ENCODE measurements around the gene AGFG1.

The AGFG1 gene

DNA sequence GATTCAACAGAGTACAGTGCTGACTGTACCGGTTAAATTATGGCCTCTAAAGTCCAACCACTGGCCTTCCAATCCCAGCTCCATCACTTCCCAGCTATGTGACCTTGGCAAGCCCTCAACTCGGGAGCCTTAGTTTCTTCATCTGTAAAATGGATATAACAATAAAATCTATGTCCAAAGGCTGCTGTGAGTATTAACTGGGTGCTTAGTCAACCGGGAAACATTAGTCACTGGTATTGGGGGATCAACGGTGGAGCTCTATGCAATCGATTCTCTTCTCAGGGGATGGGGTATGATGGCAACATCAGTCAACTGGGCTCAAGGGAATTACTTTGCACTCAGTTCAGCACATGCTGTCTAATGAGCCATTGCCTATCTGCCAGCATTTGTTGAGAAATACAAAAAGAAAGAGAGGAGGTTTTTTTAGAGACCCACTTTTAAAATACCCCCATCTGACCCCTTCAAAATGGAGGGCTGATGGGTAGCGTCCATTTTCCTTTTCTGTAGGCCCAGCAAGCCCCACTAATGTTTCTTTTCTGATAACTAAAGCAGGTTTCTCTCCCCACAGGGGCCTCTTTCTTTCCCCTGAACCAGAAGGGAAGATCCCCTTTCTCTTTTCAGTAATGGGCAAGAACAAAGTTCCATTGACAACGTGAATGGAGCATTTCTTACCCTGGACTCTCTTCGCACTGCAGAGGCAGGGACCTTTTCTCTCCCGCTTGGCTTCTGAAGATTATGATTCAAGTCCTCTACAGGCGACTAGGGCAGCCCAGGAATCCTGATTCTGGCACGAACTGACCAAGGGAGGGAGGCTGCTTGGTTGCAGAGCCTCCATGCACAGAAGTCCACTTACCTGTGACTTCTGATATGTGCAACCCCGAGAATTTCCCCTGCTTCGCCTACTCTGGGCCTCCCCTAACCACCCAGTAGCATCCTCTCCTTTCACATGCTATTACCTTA, 8.7 kb upstream of the AGFG1 start:
- Histone ChIP-seq H3K4me3 (ENCODE audit: low read depth in 1 of 2, low read length in 2 of 2) (no peak overlapping the region), H3K9me3 (ENCODE audit: control insufficient read depth in 1 of 2, low read length in 2 of 2) (no peaks in the 10 kb centered on the region), H3K27ac (ENCODE audit: low read length) (no peak overlapping the region), H3K36me3 (ENCODE audit: control insufficient read depth in 1 of 2, insufficient read depth in 2 of 2, low read length in 2 of 2) (no peaks in the 10 kb centered on the region), H3K27me3 (ENCODE audit: low read depth, low read length) (no peaks in the 10 kb centered on the region), H3K4me1 (ENCODE audit: control insufficient read depth in 1 of 2, insufficient read depth in 2 of 2, low read length in 2 of 2) (no peaks in the 10 kb centered on the region)

DNA sequence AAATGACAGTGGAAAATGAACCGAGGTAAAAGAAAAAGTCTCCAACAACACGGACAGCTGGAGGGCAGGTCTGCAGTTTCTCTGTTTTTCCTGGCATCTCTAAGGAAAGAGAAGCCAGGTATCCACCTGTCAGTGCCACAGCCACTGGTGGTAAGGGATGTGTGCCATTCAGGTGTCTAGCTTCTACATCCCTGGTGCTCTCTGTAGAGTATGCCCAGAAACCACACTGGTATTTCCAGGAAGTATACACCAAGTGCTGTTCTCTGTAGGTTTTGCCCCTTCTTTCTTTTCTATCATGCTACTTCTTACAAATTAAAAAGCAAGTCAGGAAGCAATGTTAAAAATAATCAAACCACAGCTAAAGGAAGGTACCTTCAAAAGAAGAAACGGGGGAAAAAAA, 7.6 kb upstream of the AGFG1 start:
- H3K27ac ChIP-seq (ENCODE audit: low read length), result no peak overlapping the region
- no peaks in the 10 kb centered on the region for H3K27me3 ChIP-seq (ENCODE audit: low read depth, low read length)
- no peaks in the 10 kb centered on the region for H3K36me3 ChIP-seq (ENCODE audit: control insufficient read depth in 1 of 2, insufficient read depth in 2 of 2, low read length in 2 of 2)
- H3K4me1 ChIP-seq (ENCODE audit: control insufficient read depth in 1 of 2, insufficient read depth in 2 of 2, low read length in 2 of 2), result no peaks in the 10 kb centered on the region
- no peak overlapping the region for H3K4me3 ChIP-seq (ENCODE audit: low read depth in 1 of 2, low read length in 2 of 2)
- no peaks in the 10 kb centered on the region for H3K9me3 ChIP-seq (ENCODE audit: control insufficient read depth in 1 of 2, low read length in 2 of 2)

DNA sequence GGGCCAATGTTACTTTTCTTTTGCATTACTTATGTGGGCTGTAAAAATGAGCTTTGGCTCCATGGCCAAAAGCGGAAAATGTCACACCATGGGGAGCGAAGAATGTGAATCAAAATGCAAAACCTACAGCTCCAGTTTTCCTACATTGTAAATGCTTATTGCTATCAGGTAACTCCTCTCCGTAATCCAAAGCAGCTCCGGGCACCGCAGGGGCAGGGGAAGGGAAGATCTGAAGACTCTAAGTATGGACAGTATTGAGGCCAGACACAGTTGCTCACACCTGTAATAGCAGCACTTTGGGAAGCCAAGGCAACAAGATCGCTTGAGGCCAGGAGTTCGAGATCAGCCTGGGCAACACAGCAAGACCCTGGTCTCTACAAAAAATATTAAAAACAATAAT, 7.1 kb upstream of the AGFG1 start:
- Histone ChIP-seq H3K27ac (ENCODE audit: low read length) (no peak overlapping the region), H3K4me1 (ENCODE audit: control insufficient read depth in 1 of 2, insufficient read depth in 2 of 2, low read length in 2 of 2) (no peaks in the 10 kb centered on the region), H3K4me3 (ENCODE audit: low read depth in 1 of 2, low read length in 2 of 2) (no peak overlapping the region), H3K9me3 (ENCODE audit: control insufficient read depth in 1 of 2, low read length in 2 of 2) (no peaks in the 10 kb centered on the region), H3K27me3 (ENCODE audit: low read depth, low read length) (no peaks in the 10 kb centered on the region), H3K36me3 (ENCODE audit: control insufficient read depth in 1 of 2, insufficient read depth in 2 of 2, low read length in 2 of 2) (no peaks in the 10 kb centered on the region)

DNA sequence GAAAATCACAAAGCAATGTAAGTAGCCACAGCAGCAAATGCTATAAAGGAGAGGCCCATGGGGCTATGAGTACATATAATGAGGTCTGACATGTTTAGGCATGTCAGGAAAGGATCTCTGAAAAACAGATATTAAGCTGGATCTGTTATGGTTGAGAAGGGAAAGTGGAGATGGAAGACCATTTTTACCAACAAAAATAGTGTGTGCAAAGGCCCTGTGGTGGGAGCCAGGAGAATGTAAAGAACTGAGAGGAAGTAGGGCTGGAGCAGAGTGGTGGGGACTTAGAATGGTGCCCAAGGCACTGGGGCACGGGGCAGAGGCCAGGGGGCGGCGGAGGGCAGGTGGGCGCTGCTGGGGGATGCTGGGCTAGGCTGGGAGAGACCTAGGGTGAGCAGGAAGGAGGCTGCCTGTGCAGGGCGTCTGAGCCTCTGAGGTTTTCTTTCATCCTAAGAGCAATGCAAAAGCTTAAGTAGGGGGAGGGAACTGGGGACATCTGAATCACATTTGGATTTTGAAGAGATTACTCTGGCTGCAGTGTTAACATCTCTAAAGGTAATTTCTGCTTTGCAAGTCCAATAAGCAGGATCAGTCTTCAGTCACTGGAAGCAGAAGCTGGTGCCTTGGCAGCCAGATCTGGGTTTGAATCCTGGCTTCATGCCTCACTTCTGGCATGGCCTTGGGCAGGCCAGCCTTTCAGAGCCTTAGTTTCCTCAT, 4.9 kb upstream of the AGFG1 start:
- Histone ChIP-seq H3K4me1 (ENCODE audit: control insufficient read depth in 1 of 2, insufficient read depth in 2 of 2, low read length in 2 of 2) (no peaks in the 10 kb centered on the region), H3K4me3 (ENCODE audit: low read depth in 1 of 2, low read length in 2 of 2) (no peak overlapping the region), H3K27ac (ENCODE audit: low read length) (no peak overlapping the region), H3K9me3 (ENCODE audit: control insufficient read depth in 1 of 2, low read length in 2 of 2) (no peaks in the 10 kb centered on the region), H3K36me3 (ENCODE audit: control insufficient read depth in 1 of 2, insufficient read depth in 2 of 2, low read length in 2 of 2) (no peaks in the 10 kb centered on the region), H3K27me3 (ENCODE audit: low read depth, low read length) (no peaks in the 10 kb centered on the region)

DNA sequence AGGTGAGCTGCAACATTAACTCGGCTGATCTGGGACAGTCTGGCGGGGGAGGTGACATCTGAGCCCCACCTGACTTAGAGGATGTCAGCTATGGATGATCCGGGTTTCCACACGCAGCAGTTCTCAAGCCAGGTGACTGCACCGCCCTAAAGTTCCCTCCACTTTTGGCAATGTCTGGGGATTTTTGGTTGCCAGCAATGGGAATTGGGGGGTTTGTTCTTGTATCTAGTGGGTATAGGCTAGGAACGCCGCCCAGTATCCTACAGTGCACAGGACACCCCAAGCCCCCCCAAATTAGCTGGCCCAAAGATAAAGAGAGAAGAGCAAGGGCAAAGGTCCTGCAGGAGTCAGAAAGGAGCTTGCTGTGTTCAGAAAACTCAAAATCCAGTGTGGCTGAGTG, 544 bp upstream of the AGFG1 start:
- H3K9me3 ChIP-seq (ENCODE audit: control insufficient read depth in 1 of 2, low read length in 2 of 2), result no peaks in the 10 kb centered on the region
- no peaks in the 10 kb centered on the region for H3K36me3 ChIP-seq (ENCODE audit: control insufficient read depth in 1 of 2, insufficient read depth in 2 of 2, low read length in 2 of 2)
- no peaks in the 10 kb centered on the region for H3K27me3 ChIP-seq (ENCODE audit: low read depth, low read length)
- H3K27ac ChIP-seq (ENCODE audit: low read length), result no peak overlapping the region
- peaks cover 11 to 21% of the 10 kb centered on the region in 2 donors for H3K4me1 ChIP-seq (ENCODE audit: control insufficient read depth in 1 of 2, insufficient read depth in 2 of 2, low read length in 2 of 2)
- H3K4me3 ChIP-seq (ENCODE audit: low read depth in 1 of 2, low read length in 2 of 2), result peak overlapping the region; percentile 33 to 78

DNA sequence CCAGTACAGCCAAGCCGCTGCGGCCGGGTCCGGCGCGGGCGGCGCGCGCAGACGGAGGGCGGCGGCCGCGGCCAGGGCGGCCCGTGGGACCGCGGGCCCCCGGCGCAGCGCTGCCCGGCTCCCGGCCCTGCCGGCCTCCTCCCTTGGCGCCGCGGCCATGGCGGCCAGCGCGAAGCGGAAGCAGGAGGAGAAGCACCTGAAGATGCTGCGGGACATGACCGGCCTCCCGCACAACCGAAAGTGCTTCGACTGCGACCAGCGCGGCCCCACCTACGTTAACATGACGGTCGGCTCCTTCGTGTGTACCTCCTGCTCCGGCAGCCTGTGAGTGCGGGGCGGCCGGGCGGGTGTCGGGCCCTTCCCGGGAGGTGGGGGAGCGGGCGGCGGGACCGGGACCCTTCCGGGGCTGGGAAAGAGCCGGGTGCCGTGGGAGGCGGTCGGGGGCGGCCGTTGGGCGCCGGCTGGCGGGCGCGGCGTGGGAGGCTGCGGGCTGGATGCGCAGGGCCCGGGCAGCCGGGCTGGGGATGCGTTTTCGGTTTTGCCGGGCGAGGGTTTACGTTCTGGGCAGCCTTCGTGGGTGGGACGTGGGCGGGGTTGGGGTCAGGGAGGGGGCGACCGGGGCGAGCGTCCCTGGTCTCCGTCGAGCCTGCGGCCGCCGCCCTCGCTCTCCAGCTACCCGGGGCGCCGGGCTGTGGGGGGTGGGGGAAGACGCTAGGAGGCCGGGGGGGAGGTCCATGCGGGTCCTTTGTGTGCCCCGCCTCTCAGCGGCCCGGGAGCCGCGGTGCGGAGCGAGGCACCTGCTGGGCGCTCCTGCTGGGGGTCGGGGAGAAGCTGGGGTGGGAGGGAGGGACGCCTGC, 537 bp downstream of the AGFG1 start:
- H3K4me1 ChIP-seq (ENCODE audit: control insufficient read depth in 1 of 2, insufficient read depth in 2 of 2, low read length in 2 of 2), result peaks cover 11 to 21% of the 10 kb centered on the region in 2 donors
- peak overlapping the region; percentile 78 for H3K4me3 ChIP-seq (ENCODE audit: low read depth in 1 of 2, low read length in 2 of 2)
- H3K27me3 ChIP-seq (ENCODE audit: low read depth, low read length), result no peaks in the 10 kb centered on the region
- no peak overlapping the region for H3K27ac ChIP-seq (ENCODE audit: low read length)
- no peaks in the 10 kb centered on the region for H3K9me3 ChIP-seq (ENCODE audit: control insufficient read depth in 1 of 2, low read length in 2 of 2)
- no peaks in the 10 kb centered on the region for H3K36me3 ChIP-seq (ENCODE audit: control insufficient read depth in 1 of 2, insufficient read depth in 2 of 2, low read length in 2 of 2)

DNA sequence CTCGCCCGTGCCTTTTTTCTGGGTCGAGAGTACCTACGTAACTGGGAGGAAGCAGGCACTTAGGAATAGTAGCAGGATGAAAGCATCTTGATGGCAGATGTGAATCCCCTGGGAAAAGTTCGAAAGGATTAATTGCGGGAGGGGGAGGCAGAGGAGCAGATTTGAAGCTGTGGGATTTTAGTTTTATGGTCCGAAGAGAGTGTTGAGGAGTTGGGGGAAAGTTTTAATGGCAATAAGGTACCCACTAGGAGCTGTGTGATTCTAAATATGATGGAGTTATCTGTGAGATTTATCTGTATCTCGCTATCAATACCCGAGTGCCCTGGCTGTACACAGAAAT, 1.1 kb downstream of the AGFG1 start:
- no peaks in the 10 kb centered on the region for H3K27me3 ChIP-seq (ENCODE audit: low read depth, low read length)
- peaks cover 11 to 25% of the 10 kb centered on the region in 2 donors for H3K4me1 ChIP-seq (ENCODE audit: control insufficient read depth in 1 of 2, insufficient read depth in 2 of 2, low read length in 2 of 2)
- H3K27ac ChIP-seq (ENCODE audit: low read length), result peak overlapping the region; percentile 64
- no peaks in the 10 kb centered on the region for H3K36me3 ChIP-seq (ENCODE audit: control insufficient read depth in 1 of 2, insufficient read depth in 2 of 2, low read length in 2 of 2)
- H3K9me3 ChIP-seq (ENCODE audit: control insufficient read depth in 1 of 2, low read length in 2 of 2), result no peaks in the 10 kb centered on the region
- H3K4me3 ChIP-seq (ENCODE audit: low read depth in 1 of 2, low read length in 2 of 2), result peak overlapping the region; percentile 78

DNA sequence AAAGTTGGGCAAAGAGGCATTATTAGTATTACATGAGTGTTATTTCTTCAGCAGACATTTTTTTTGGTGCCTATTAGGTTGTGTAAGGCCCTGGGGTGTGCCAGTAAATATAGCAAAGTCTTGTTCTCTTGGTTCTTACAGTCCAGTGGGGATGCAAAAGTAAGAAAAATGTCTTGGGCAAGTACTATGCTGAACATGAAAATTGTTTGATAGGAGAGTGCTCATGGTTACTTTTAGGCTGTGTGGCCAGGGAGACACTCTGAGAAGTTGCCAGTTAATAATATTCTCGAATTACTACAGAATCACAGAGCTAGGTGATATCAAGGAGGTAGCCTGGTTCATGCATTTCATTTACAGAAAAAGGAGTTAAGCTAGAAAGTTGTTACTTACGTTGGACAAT, 1.9 kb downstream of the AGFG1 start:
- H3K27me3 ChIP-seq (ENCODE audit: low read depth, low read length), result no peaks in the 10 kb centered on the region
- H3K27ac ChIP-seq (ENCODE audit: low read length), result peak overlapping the region; percentile 64
- H3K4me3 ChIP-seq (ENCODE audit: low read depth in 1 of 2, low read length in 2 of 2), result peak overlapping the region; percentile 78
- H3K9me3 ChIP-seq (ENCODE audit: control insufficient read depth in 1 of 2, low read length in 2 of 2), result no peaks in the 10 kb centered on the region
- H3K36me3 ChIP-seq (ENCODE audit: control insufficient read depth in 1 of 2, insufficient read depth in 2 of 2, low read length in 2 of 2), result no peaks in the 10 kb centered on the region
- peaks cover 11 to 28% of the 10 kb centered on the region in 2 donors for H3K4me1 ChIP-seq (ENCODE audit: control insufficient read depth in 1 of 2, insufficient read depth in 2 of 2, low read length in 2 of 2)

DNA sequence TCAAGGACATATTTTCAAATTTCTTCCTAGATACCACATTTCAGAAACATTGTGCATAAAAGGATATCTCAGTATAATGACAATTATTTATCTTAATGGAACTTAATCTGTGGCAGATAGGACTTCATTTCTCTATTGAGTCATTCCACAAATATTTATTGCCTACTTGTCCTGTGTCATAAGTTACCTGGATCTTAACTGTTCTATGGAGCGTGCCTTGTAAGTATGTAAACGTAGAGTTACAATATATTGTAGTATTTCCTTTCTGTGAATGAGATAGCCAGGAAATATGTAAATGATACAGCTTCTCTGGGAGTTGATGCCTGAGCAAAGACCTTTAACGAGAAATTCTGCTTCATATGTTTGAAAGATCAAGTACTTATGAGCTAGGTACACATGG, 2.5 kb downstream of the AGFG1 start:
- no peaks in the 10 kb centered on the region for H3K9me3 ChIP-seq (ENCODE audit: control insufficient read depth in 1 of 2, low read length in 2 of 2)
- H3K27ac ChIP-seq (ENCODE audit: low read length), result peak overlapping the region; percentile 64
- no peaks in the 10 kb centered on the region for H3K27me3 ChIP-seq (ENCODE audit: low read depth, low read length)
- H3K36me3 ChIP-seq (ENCODE audit: control insufficient read depth in 1 of 2, insufficient read depth in 2 of 2, low read length in 2 of 2), result no peaks in the 10 kb centered on the region
- peaks cover 11 to 31% of the 10 kb centered on the region in 2 donors for H3K4me1 ChIP-seq (ENCODE audit: control insufficient read depth in 1 of 2, insufficient read depth in 2 of 2, low read length in 2 of 2)
- peak overlapping the region; percentile 78 for H3K4me3 ChIP-seq (ENCODE audit: low read depth in 1 of 2, low read length in 2 of 2)

DNA sequence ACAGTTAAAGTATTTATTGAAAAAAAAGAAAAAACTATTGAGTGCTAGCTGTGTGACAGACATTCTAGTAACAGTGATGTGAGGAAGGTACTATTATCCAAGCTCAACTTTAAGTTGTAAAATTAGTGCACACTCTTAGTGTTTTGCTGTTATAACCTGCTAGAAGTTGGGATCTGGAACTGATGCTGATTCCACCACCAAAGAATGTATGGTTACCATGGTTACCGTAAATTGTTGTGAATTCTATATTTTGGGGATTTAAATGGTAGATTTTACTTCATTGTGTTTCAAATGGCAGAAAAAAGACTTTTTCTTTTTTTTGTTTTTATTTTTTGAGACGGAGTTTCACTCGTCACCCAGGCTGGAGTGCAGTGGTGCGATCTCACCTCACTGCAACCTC, 5.3 kb downstream of the AGFG1 start:
- Histone ChIP-seq H3K27me3 (ENCODE audit: low read depth, low read length) (no peaks in the 10 kb centered on the region), H3K36me3 (ENCODE audit: control insufficient read depth in 1 of 2, insufficient read depth in 2 of 2, low read length in 2 of 2) (no peaks in the 10 kb centered on the region), H3K27ac (ENCODE audit: low read length) (no peak overlapping the region), H3K9me3 (ENCODE audit: control insufficient read depth in 1 of 2, low read length in 2 of 2) (no peaks in the 10 kb centered on the region), H3K4me3 (ENCODE audit: low read depth in 1 of 2, low read length in 2 of 2) (no peak overlapping the region), H3K4me1 (ENCODE audit: control insufficient read depth in 1 of 2, insufficient read depth in 2 of 2, low read length in 2 of 2) (peaks cover 16 to 46% of the 10 kb centered on the region in 2 donors)
